KBM-7 (cell line): ENCODE results near the gene OTOA.
"Not testable (repeated sequence)": the region's sequence is repeated elsewhere in the genome, so short reads cannot be mapped to it uniquely, and the experiment has no call there.

Source experiments
- DNase-seq: peaks from one replicate; pipeline ENCODE4 v3.0.0-alpha.2; 2015
- in situ Hi-C: fragments of 300-500 bp; cut with MboI; formaldehyde crosslinking; loops from 2 replicates; pipeline ENCODE4 v1.14.3; 2020; ENCODE audit warnings: low sequenced_read_pairs, low pct_unique_long_range_greater_than_20kb, mixed read lengths

OTOA gene

GRCh38 chr16:21768810-21769209 lies 105.0 kb downstream of the OTOA start:
- in situ Hi-C loops, DNase-seq: not testable (repeated sequence)

GRCh38 chr16:21769284-21769683 lies 105.5 kb downstream of the OTOA start:
- in situ Hi-C loops = not testable (repeated sequence)

DNA sequence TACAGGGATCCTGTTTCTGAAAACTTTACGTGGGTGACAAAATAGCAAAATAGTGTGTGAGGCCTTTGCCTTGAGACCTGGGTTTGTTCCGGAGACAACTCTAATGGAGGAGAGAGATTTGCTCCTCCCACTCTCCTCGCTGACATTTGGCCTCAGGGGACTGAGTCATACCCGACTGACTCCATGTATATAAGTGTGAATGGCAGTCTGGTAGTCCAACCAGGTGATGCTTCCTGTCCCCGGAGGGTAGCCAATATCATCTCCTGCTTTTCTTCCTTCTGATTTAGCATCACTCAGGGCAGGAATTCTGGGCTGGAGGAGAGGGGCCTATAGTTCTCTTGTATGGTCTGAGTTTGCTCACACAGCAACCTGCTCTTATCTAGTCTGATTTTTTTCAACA lies 106.8 kb downstream of the OTOA start:
- in situ Hi-C loops, DNase-seq: not testable (repeated sequence)

More at GRCh38 chr16:21769284-21769683, 105.5 kb downstream of the OTOA start:
- DNase-seq = not testable (repeated sequence)

GRCh38 chr16:21772547-21773206 lies 108.9 kb downstream of the OTOA start:
- DNase-seq, in situ Hi-C loops: not testable (repeated sequence)

DNA sequence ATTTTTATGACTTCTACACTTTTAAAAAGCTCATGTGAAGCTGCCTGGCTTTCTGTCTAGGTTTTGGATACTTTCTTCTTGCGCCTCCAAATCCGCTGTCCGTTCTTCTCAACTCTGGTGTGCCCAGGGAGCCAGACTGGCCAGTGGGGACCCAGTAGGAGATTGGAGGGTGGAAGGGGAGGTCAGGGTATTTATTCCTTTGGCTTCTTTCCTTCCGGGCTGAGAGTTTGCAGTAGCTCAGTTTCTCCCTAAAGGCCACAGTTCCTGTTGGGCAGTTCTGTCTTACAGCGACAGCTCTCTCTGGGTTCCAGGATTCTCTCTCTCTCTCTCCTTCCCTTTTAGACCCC lies 109.4 kb downstream of the OTOA start:
- in situ Hi-C loops = not testable (repeated sequence)

GRCh38 chr16:21780525-21780924 lies 116.8 kb downstream of the OTOA start:
- in situ Hi-C loops, DNase-seq: not testable (repeated sequence)

More for the DNA sequence above, 109.4 kb downstream of the OTOA start:
- not testable (repeated sequence) for DNase-seq

DNA sequence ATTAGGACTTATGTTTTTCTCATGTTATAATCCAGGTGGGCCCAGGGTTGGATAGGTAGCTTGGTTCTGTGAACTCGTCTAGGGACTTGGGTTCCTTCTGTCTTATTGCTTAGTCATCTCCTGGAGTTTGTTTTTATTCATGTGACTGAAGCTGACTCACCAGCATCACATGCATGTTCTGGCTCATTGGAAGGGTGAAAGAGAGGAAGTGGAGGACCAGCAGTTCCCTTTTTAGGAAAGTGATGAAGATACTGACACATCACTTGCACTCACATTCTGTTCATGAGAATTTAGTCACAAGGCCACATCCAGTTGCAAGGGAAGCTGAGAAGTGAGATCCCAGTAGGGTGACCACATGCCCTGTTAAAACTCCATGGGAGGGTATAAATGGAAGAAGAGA lies 126.7 kb downstream of the OTOA start:
- DNase-seq, in situ Hi-C loops: not testable (repeated sequence)

GRCh38 chr16:21793310-21793709 lies 129.5 kb downstream of the OTOA start:
- in situ Hi-C loops, DNase-seq: not testable (repeated sequence)

GRCh38 chr16:21798601-21799000 lies 134.8 kb downstream of the OTOA start:
- DNase-seq, in situ Hi-C loops: not testable (repeated sequence)

DNA sequence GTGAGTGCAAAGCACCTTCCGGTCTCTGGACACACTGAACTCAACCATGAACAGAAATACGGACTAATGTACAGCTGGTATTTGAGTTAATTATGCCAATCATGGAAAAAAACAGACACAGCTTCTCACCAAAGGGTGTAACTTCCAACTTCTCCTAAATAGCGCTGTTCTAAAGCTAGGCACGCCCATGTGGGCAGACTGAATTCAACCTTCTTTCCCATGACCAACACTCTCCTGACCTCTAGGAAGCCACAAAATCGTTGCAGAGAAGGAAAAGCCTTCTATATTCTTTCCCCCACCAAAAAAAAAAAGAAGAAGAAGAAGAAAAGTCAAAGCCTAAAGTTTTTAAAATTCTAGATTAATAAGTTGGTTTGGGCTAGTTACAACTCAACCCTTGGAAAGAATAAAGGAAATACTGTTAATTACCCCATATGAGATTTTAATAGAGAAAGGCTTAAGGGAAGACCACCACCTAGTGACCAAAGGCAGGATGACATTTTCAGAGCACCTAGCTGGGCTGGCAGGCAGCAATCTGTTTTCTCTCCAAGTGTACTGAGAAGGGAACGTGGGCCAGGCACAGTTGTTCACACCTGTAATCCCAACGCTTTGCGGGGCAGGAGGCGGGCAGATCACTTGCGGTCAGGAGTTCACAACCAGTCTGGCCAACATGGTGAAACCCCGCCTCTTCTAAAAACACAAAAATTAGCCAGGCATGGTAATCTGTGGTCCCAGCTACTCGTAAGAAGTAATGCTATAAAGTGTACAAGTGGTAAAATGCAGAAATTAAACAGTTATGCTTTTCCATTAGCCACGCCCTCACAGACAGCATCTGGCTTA lies 138.0 kb downstream of the OTOA start:
- DNase-seq = peak; percentile 28
- in situ Hi-C loops = not testable (repeated sequence)

DNA sequence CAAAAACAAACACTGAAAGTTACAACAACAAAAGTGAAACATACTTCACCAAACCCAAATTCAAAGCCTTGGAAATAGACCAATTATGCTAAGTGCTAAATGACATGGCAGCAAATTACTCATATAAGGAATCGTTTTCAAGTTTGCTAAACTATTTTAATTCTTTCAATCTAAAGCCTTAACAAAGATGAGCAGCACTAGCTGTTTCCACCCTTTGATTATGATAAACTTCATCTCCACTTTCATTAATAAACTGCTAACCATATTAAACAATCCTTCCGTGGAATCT lies 138.6 kb downstream of the OTOA start:
- DNase-seq, in situ Hi-C loops: not testable (repeated sequence)
